GM12892 (cell line): ENCODE results near the gene CDC5L.

ENCODE experiments used
- DNase-seq: peaks from one replicate; pipeline ENCODE4 v3.0.0; 2011; ENCODE audit not compliant: insufficient read length
- FAIRE-seq: peaks from 2 replicates; lab custom pipeline; 2011; peaks lifted over from hg19 to GRCh38; lab: Jason Lieb, UNC
- POLR2A ChIP-seq: IDR thresholded peaks from 2 replicates; pipeline ENCODE4 v1.6.1; 2011; ENCODE audit warnings: low read depth, low read length, control low read depth
- POLR2AphosphoS5 ChIP-seq: IDR thresholded peaks from 2 replicates; pipeline ENCODE4 v1.6.1; 2011; ENCODE audit warnings: low read depth, low read length, control low read depth
- TAF1 ChIP-seq: IDR thresholded peaks from 2 replicates; pipeline ENCODE4 v1.6.1; 2011; ENCODE audit warnings: low read depth, mild to moderate bottlenecking, control low read depth, low read length, borderline replicate concordance

CDC5L gene

DNA sequence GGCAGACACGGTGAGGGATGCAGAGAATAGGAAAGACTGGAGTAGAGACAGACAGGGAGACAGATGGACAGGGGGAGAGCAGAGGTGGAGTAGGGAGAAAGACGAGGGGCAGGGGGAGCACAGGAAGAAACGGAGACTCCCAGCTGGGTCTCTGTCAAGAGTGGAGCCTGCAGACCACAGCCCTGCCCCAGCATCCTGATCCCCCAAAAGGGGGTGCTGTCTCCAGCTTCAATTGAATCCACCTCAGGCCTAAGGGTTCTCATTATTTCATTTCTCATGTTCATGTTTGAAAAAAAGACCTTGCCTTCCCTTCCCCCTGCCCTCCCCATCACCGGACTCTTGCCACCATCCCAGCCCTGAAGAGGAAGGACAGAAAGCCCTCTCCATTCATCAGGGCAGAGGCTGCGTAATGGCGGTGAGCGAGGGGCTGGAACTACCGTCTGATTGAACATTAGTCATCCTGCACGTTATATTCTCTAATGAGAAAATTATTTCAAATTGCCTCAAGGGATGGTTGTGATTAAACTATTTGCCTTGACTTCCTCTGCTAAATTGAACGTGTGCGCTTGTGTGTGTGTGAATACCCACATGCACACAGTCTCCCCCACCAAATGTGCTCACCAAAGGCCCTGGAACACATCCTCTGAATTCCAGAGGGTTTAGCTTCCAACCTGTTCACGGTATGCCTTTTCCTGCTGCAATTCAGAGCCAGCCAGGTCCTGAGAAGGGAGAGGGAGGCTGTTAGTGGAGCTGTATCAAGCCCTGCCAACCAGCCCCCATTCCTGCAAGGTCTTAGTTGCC lies 98.3 kb downstream of the CDC5L start:
- TF ChIP-seq POLR2A (no peak), TAF1 (no peak), POLR2AphosphoS5 (no peak)
- FAIRE-seq (no peak), DNase-seq (no peak)

DNA sequence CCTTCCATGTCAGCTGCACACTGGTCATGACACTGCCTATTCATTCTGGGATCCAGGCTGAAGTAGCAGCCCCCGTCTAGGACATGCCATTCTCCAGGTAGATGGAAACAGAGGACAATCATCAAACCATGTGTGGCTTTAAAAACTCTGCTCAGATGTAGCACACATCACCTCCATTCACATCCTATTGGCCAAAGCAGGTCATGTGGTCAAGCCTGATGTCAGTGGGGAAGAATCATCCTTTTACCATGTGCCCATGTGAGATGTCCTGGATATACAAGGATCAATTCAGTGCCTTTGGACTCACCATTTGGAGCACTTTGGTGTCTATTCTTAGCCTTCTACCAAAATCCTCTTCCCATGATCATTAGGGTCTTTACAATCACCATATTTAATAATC lies 99.5 kb downstream of the CDC5L start:
- no peak for TF ChIP-seq TAF1
- TF ChIP-seq POLR2A: no peak
- no peak for TF ChIP-seq POLR2AphosphoS5
- FAIRE-seq: no peak
- DNase-seq: no peak

DNA sequence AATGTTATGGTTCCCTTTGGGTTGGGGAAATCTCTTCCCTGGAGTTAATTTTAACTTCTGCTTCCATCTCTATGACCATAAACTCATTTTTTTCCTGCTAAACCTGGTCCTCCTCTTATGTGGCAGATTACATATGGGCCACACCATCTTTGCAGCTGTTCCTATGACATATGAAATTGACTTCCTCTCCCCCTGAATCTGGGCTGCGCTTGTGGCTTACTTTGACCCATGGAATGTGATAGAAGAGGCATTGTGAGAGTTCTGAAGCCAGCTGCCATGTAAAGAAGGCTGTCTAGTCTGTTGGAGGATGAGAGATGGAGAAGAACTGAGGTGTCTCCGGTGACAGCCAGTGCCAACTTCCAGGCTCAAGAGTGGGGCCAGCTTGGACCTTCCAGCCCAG lies 100.1 kb downstream of the CDC5L start:
- FAIRE-seq (no peak), DNase-seq (no peak)
- no peak for TF ChIP-seq POLR2AphosphoS5
- TF ChIP-seq POLR2A: no peak
- TF ChIP-seq TAF1: no peak

DNA sequence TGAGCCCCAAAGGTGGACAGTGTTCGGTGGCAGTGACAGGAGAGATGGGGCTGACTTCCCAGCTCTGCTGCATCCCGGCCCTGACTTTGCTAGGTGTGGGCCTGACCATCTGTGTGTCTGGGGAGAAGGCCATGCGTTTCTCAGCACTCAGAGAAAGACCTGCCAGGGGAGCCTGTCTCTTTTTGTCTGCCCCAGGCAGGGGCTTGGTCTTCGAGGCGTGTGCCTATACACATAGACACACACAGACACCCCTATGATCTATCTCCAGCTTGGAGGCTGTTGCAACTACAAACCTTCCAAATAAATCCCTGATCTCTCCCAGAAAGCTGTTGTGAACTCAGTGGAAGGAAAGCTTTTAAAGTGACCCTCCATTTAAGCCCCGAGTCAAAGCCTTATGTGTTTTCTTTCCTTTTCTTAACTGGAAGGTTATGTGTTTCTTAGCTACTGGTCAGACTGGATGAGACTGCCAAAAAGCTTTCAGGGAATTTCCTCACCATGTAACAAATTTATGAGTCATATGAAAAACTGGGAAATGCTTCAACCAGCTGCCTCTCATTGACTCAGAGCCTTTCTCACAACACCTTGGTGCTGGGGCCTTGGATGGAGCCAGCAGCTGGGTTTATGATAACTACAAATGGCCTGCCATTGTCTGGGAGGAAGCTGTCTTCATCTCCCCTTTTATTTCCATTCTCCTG lies 102.6 kb downstream of the CDC5L start:
- TF ChIP-seq POLR2A: no peak
- no peak for TF ChIP-seq TAF1
- TF ChIP-seq POLR2AphosphoS5: no peak
- DNase-seq (no peak), FAIRE-seq (no peak)

DNA sequence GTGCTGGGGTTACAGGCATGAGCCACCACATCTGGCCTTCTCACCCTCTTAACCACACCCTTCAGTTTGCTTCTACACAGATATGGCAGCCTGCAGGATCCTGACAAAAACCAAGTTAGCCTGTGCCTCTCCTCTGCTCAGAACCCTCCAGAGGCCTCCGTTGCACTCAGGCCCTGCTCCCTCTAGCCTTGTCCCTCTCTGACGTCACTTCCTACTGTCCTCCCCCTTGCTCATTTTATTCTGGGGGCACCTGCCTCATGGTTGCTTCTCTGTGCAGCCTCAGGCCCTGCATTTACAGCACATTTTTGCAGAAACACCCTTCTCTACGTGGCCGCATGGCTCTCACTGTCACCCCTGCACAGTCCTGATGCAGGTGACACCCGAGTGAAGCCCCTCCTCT lies 105.6 kb downstream of the CDC5L start:
- no peak for FAIRE-seq
- DNase-seq: no peak
- TF ChIP-seq POLR2AphosphoS5: no peak
- no peak for TF ChIP-seq TAF1
- no peak for TF ChIP-seq POLR2A

DNA sequence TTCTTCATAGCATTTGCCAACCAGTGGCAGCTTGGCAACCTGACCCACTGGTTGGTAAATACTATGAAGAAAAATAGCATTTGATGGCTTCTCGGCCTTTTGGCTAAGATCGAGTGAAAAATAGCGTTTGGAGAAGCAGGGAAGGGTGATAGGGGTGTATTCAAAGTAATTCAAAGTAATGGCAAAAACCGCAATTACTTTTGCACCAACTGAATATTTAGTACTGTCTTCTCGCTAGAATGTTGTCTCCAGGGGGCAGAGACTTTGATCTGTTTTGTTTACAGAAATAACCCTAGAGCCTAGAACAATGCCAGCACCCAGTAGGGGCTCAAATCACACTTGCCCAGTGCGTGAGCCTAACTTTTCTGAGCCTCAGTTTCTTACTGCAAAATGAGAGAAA lies 106.1 kb downstream of the CDC5L start:
- no peak for FAIRE-seq

DNA sequence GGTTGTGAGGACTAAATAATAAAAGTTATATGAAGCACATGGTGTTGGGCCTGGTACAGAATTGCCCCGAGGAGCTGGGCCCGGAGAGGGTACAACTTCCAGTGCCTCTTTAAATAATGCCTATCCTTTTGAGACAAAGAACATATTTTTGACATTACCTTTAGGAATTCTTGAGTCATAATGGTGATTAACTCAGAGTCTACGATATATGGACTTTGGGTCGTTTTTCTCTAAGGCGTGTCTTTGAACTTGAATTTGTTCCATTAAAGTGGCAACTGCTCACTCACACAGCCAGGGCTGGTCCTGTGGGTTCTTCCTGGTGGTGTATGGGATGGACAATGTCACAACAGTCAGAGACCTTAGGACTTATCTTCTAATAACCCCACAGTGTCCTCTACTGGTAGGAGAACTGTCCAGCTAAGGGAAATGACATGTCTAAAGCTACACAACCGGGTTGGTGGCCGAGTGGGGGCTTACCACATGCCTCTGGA lies 106.5 kb downstream of the CDC5L start:
- TF ChIP-seq POLR2A (no peak), POLR2AphosphoS5 (no peak), TAF1 (no peak)
- DNase-seq: no peak
- no peak for FAIRE-seq

More for the DNA sequence above, 106.1 kb downstream of the CDC5L start:
- TF ChIP-seq POLR2AphosphoS5 (no peak), TAF1 (no peak), POLR2A (no peak)
- DNase-seq: no peak

DNA sequence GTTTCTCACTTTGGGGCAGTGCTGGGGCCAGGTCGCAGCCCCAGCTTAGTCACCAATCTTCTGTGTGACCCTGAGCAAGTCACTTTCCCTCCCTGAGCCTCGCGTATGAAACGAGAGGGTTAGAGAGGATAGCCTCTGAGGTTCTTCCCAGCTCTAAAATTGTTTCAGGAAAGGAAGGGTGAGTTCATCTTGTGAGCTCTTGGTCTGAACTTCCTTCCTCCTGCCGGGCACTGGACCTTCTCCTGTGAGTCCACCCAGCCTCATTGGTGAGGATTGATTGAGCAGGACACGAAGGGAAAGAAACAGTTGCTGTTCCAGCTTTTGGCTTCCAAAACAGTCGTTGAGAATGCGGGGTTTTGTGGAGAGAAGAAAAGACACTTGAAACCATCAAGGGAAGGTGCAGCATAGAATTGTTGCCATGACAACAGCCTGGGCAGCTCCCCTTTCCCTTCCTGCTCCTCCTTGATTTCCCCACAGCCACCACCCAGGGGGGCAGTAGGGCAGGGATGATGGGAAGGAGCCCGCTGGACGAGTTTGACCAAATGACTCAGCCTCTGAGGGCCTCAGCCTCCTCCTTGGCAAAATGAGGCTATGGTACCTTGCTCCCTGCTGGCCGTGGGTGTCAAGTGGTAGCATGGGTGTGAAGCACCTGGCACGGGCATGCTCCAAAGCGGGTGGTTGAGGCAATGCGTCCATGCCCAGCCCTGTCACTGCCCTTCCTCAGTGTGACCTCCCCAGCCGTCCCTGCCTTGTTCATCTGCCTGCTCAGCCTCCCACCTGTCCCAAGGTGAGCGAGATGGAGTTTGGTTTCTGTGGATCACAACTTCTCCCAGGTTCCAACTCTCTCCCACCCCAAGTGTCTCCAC lies 107.8 kb downstream of the CDC5L start:
- DNase-seq (no peak), FAIRE-seq (no peak)
- TF ChIP-seq POLR2A (no peak), POLR2AphosphoS5 (no peak), TAF1 (no peak)

DNA sequence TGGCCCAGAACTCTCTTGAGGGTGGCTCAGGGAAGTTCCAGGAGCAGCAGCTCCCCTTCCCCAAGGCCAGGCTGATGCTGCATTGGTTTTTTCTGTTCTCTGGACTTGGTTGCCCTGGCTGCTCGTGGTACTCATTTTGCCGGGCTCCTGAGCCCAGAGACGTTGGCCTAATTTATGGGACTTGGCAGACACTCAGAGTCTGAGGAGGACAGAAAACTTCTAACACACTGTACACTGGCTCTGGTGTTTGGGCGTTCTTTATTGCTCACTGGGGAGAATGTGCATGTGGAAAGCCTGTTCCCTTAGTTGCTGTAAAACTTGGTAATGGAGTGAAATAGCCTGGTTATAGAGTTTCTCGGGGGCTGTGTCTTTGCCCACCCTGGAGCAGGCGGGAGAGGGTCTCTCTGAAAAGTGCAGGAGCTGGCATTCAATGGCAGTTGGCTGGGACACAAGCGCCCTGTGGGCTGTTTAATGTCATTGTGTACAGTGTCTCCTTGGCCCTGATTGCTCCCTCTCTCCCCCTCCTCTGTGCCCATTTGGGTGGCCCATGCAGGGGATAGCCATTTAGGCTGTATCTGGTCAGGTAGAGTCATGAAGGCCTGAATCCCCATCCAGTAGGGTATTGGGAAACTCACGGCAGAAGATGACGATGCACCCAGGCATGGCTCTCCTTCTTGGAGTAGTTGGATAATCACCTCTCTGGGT lies 109.3 kb downstream of the CDC5L start:
- TF ChIP-seq POLR2AphosphoS5: no peak
- TF ChIP-seq POLR2A: no peak
- no peak for TF ChIP-seq TAF1
- DNase-seq (no peak), FAIRE-seq (no peak)

DNA sequence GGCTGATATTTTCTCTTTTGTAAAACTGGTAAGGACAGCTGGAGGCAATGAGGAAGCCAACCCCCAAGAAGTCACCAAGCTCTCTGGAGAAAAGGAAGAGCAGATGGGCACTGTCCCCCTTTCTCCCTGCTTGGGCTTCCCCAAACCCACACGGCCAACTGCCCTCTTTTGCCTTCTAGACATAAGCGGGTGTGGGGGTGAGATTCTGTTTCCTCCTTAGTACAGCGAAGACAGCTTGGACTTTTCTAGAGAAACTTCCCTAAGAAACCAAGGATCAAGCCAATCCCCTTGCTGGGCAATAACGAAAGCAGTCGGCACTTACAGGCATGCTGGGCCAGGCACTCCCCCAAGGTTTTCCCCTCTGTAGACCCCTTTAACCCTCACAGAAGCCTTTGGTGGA lies 110.3 kb downstream of the CDC5L start:
- TF ChIP-seq POLR2A (no peak), POLR2AphosphoS5 (no peak), TAF1 (no peak)
- FAIRE-seq: no peak
- no peak for DNase-seq
